Skeletal muscle satellite cell (primary cell): ENCODE results near the gene STIM2.

Experiments
- H3K27me3 ChIP-seq: 2 replicates; pipeline ENCODE4 v1.7.0; 2013; ENCODE audit warnings: low read length; ENCODE audit not compliant: control insufficient read depth, insufficient read depth
- H3K36me3 ChIP-seq: 2 replicates; pipeline ENCODE4 v1.7.0; 2013; ENCODE audit warnings: mild to moderate bottlenecking, control low read depth, low read length; ENCODE audit not compliant: insufficient read depth
- H3K4me1 ChIP-seq: 2 replicates; pipeline ENCODE4 v1.7.0; 2013; ENCODE audit warnings: low read length; ENCODE audit not compliant: control insufficient read depth, insufficient read depth
- H3K4me2 ChIP-seq: 2 replicates; pipeline ENCODE4 v1.7.0; 2013; ENCODE audit warnings: mild to moderate bottlenecking, low read length
- H3K4me3 ChIP-seq: 2 replicates; pipeline ENCODE4 v1.7.0; 2013; ENCODE audit warnings: low read length
- H3K9ac ChIP-seq: 2 replicates; pipeline ENCODE4 v1.7.0; 2013; ENCODE audit warnings: mild to moderate bottlenecking, low read depth, low read length, moderate library complexity
- H3K9me3 ChIP-seq: replicated peaks from 2 replicates; pipeline ENCODE4 v1.7.0; 2013; ENCODE audit warnings: mild to moderate bottlenecking, control low read depth, low read length

Gene STIM2

DNA sequence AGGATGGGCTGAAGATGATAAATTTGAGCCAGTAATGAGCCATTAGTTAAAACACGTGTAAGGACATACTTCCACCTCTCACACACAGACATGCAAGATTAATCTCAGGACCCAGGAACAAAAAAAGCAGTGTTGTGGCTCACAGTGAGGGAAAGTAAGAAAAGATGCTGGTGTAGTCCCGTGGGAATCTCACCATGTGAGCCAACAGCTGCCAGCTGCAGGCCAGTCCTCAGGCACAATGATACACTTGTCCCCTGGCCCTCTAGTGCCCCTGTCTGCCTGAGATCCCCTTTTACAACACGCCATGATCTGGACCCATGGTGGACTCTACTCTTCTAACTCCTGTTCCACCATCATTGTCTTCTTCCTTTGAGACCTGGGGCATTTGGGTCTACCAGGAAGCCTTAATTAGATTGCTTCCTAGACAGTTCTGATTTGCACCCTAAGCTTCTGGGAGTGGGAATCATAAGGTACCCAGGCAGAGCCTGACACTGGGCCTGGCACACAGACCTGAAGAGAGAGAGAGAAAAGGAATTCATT, 194.7 kb downstream of the STIM2 start:
- no peak overlapping the region for H3K4me2 ChIP-seq
- no peaks in the 10 kb centered on the region for H3K36me3 ChIP-seq
- no peak overlapping the region for H3K9ac ChIP-seq
- H3K4me1 ChIP-seq: no peaks in the 10 kb centered on the region
- H3K4me3 ChIP-seq: no peak overlapping the region
- H3K27me3 ChIP-seq: peaks cover 52% of the 10 kb centered on the region
- H3K9me3 ChIP-seq: no peaks in the 10 kb centered on the region

DNA sequence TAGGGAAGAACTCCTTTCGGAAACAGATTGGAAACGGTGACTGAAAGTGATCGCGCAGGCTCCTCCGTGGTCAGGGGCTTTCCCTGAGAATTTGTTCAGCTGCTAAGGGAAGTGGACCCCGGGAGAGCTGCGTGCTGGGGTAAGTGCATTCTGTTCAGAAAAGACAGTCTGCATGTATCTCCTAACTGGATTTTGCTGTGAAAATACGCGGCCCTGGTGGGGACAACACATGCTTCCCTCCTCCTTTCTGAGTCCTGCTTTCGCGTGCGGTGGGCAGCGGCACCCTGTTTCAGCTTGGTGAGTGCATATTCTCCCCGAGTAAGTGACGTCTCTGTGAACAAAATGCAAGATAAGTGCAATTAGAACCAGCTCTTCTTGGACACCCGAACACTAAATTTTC, 195.6 kb downstream of the STIM2 start:
- no peak overlapping the region for H3K4me2 ChIP-seq

DNA sequence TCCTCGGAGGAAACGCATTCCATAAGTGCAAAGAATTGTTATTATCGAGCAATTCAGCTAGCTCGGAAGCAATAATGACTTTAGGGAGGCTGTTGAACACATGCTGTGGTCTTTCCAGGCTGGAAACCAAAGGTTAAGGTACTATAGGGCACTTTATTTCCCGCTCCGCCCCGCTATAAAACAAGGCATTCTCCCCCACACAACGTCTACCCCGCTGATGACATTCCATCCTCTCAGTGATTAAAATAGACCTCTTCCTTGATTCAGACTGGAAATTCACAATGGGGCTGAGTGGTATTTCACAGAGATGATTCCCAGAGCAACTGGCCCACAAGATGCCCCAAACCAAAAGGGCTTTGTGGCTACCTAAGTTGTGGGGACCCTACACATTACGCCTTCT, 196.4 kb downstream of the STIM2 start:
- no peak overlapping the region for H3K4me2 ChIP-seq
- H3K9me3 ChIP-seq: no peaks in the 10 kb centered on the region
- no peaks in the 10 kb centered on the region for H3K4me1 ChIP-seq
- no peak overlapping the region for H3K4me3 ChIP-seq
- no peaks in the 10 kb centered on the region for H3K36me3 ChIP-seq
- H3K9ac ChIP-seq: no peak overlapping the region
- H3K27me3 ChIP-seq: peaks cover 55% of the 10 kb centered on the region

More for the DNA sequence above, 195.6 kb downstream of the STIM2 start:
- Histone ChIP-seq H3K36me3 (no peaks in the 10 kb centered on the region), H3K9ac (no peak overlapping the region), H3K4me3 (no peak overlapping the region), H3K9me3 (no peaks in the 10 kb centered on the region), H3K4me1 (no peaks in the 10 kb centered on the region), H3K27me3 (peaks cover 55% of the 10 kb centered on the region)

DNA sequence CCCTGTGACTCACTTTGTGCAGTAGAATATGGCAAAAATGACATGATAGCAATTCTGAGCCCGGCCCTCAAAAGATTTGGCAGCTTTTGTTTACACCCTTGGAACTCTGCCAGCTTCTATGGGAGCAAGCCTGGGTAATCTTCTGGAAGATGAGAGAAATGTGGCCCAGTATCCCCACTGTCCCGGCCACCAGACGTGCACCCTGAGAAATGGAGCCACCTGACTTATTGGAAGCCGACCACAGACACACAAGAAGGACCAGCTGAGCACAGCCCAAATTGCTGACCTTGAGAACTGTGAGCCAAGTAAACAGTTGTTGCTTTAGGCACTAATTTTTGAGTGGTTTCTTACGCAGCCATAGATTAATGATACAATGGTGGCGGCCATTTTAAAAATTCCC, 197.0 kb downstream of the STIM2 start:
- Histone ChIP-seq H3K9ac (no peak overlapping the region), H3K27me3 (peaks cover 54% of the 10 kb centered on the region), H3K4me2 (no peak overlapping the region), H3K9me3 (no peaks in the 10 kb centered on the region), H3K4me1 (no peaks in the 10 kb centered on the region), H3K36me3 (no peaks in the 10 kb centered on the region), H3K4me3 (no peak overlapping the region)

DNA sequence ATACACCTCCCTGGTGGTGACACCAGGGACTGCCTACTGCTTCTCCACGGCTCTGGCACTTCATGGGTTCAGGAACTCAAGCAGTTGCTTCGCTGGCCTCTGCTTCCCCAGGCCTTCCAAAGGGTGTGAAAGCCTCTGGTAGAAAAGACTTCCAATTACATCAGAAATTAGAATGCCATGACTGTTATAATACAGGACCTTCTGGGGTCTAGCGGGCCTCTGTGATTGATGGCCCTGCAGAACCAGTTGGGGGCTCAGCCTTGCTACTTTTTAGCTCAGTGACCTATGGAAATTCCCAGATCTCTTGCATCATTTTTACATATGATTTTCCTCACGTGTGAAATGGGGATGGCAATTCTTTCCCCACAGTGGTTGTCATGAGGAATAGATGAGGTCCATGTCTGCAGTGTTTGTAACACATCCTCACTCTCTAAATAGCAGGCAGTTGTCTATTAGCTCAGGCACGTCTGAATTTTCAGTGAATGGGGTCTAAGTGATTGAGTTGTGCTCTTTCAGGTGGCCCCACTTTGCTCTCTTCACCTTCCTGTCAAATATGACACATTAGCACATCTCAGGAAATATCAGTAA, 198.3 kb downstream of the STIM2 start:
- Histone ChIP-seq H3K9me3 (no peaks in the 10 kb centered on the region), H3K4me3 (no peak overlapping the region), H3K27me3 (peaks cover 45% of the 10 kb centered on the region), H3K4me1 (no peaks in the 10 kb centered on the region), H3K4me2 (no peak overlapping the region), H3K36me3 (no peaks in the 10 kb centered on the region), H3K9ac (no peak overlapping the region)

DNA sequence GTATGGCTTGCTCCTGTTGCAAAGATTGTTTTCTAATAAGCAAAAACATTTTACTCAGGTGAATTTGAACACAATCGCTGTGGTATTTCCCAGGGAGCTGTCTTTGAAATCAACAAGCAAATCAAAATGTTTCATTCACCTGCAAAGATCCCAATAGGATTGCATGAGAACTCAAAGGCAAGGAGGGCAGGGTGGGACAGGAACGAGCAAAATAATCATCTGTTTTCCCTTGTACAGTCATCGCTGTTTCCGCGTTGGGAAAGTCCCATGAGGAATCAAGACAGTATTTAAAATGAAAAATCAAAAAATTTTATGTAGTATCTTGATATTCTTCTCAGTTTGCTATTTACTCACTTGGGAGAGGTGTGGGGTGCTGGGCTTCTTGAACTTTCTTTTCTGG, 198.8 kb downstream of the STIM2 start:
- H3K4me1 ChIP-seq: no peaks in the 10 kb centered on the region
- H3K9me3 ChIP-seq: no peaks in the 10 kb centered on the region
- no peak overlapping the region for H3K4me3 ChIP-seq
- H3K4me2 ChIP-seq: no peak overlapping the region
- no peaks in the 10 kb centered on the region for H3K36me3 ChIP-seq
- H3K27me3 ChIP-seq: peaks cover 41% of the 10 kb centered on the region
- no peak overlapping the region for H3K9ac ChIP-seq

DNA sequence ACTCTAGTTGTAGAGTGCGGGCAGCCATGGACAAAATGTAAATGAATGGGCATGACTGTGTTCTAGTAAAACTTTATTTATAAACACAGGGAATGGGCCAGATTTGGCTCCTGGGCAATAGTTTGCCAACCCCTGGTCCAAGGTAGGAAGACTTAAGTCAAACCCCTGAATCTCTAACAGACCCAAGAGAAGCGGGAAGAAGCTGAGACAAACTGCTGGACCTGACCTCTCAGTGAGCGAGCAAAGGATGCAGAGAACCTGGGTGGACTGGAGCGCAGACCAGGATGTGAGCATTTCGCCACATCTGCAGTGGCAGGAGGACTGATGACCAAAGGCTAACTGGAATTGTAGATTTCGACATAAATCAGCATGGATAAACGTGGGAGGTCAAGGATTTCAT, 201.6 kb downstream of the STIM2 start:
- H3K4me2 ChIP-seq: no peak overlapping the region
- H3K36me3 ChIP-seq: no peaks in the 10 kb centered on the region
- no peak overlapping the region for H3K4me3 ChIP-seq
- no peaks in the 10 kb centered on the region for H3K4me1 ChIP-seq
- peaks cover 34% of the 10 kb centered on the region for H3K27me3 ChIP-seq
- H3K9me3 ChIP-seq: no peaks in the 10 kb centered on the region
- no peak overlapping the region for H3K9ac ChIP-seq

DNA sequence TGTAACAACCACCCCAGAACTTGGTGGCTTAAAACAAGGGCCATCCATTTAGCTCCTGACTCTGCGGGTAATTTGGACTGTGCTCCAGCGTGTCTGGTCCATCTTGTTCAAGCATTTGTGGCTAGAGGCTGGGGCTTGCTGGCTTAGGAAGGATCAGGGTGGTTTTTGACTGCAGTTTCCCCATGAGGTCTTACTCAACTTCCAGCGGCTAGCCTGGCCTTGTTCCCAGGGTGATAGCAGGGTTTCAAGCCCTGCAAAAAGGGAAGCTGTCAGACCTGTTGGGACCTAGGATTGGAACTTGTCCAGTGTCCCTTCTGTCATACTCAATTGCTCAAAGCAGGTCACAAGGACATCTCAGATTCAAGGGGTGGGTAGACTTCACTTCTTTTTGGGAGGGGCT, 205.9 kb downstream of the STIM2 start:
- H3K9ac ChIP-seq: no peak overlapping the region
- H3K4me1 ChIP-seq: no peaks in the 10 kb centered on the region
- H3K36me3 ChIP-seq: no peaks in the 10 kb centered on the region
- peaks cover 26% of the 10 kb centered on the region for H3K27me3 ChIP-seq
- H3K9me3 ChIP-seq: no peaks in the 10 kb centered on the region
- no peak overlapping the region for H3K4me3 ChIP-seq
- no peak overlapping the region for H3K4me2 ChIP-seq

DNA sequence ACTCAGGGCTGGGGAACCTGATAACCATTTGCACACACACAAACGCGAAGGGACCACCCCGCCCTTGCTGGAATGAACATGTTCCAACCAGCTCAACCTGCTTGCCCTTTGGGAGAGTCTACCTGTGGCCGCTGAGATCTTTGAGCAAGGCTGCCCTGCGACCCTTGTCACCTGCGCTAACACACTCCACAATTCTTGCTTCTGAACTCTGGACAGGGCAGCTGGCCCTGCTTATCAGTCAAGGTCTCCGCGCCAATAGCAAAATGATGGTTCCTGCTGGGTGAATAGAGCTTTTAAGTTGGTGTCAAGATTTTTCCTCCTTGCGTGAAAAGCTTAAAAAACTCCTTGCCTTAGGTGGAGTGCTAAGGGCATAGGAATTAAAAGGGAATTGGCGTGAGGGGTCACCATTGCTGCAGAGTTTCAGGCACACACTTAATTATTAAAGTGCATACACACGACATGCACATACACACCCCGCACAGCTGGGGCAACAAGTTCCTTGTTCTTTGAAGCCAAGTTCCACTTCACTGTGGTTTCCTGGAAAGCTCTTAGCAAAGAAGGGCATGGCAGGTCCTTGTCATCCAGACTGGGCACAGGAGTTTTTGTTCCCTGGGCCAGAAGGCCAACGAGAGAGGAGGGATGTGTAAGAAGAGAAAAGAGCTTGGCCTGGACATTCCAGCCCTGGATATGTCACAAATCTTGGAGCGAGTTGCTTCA, 207.7 kb downstream of the STIM2 start:
- no peak overlapping the region for H3K9ac ChIP-seq
- no peak overlapping the region for H3K4me2 ChIP-seq
- no peaks in the 10 kb centered on the region for H3K9me3 ChIP-seq
- no peaks in the 10 kb centered on the region for H3K4me1 ChIP-seq
- no peak overlapping the region for H3K4me3 ChIP-seq
- peaks cover 17% of the 10 kb centered on the region for H3K27me3 ChIP-seq
- H3K36me3 ChIP-seq: no peaks in the 10 kb centered on the region
